Neural cell (in vitro differentiated cells): ENCODE measurements around the gene MLLT3. TPM values are rescaled to one million over a fixed set of nuclear protein-coding genes. Genes with fewer than 3 reads are reported as not detected.

Source experiments
- H2AFZ ChIP-seq: fragments of 200-600, 300-800 bp; sonication (generic), shearing (Covaris generic); 2 replicates; pipeline ENCODE4 v1.6.0; 2014; ENCODE audit warnings: low read depth, mild to moderate bottlenecking, antibody characterized with exemption, low read length, moderate library complexity
- H3F3A ChIP-seq: fragments of 200-600 bp; shearing (Covaris generic); 2 replicates; pipeline ENCODE4 v1.6.1; 2016; ENCODE audit warnings: mild to moderate bottlenecking, moderate library complexity, mixed read lengths, antibody characterized with exemption, low read length; ENCODE audit not compliant: insufficient read depth, poor library complexity, severe bottlenecking
- H3K27ac ChIP-seq: fragments of 200-600, 300-800 bp; sonication (generic), shearing (Covaris generic); 2 replicates; pipeline ENCODE4 v1.5.1; 2014; ENCODE audit warnings: mild to moderate bottlenecking, low read length, moderate library complexity
- H3K27me3 ChIP-seq: fragments of 300-800, 200-600 bp; sonication (generic), shearing (Covaris generic); 2 replicates; pipeline ENCODE4 v1.6.0; 2014; ENCODE audit warnings: mild to moderate bottlenecking, low read depth, low read length, moderate library complexity; ENCODE audit not compliant: insufficient read depth
- H3K36me3 ChIP-seq: fragments of 300-800, 200-600 bp; sonication (generic), shearing (Covaris generic); 2 replicates; pipeline ENCODE4 v1.5.1; 2014; ENCODE audit warnings: mild to moderate bottlenecking, antibody characterized with exemption, low read length, moderate library complexity; ENCODE audit not compliant: insufficient read depth
- H3K4me2 ChIP-seq: fragments of 300-800, 200-600 bp; sonication (generic), shearing (Covaris generic); 2 replicates; pipeline ENCODE4 v1.6.0; 2014; ENCODE audit warnings: mild to moderate bottlenecking, low read length
- H3K4me3 ChIP-seq: fragments of 300-800, 200-600 bp; sonication (generic), shearing (Covaris generic); 2 replicates; pipeline ENCODE4 v1.5.1; 2014; ENCODE audit warnings: mild to moderate bottlenecking, low read length, moderate library complexity
- H3K79me2 ChIP-seq: fragments of 200-600 bp; shearing (Covaris generic); replicated peaks from 2 replicates; pipeline ENCODE4 v1.6.0; 2014; ENCODE audit warnings: mild to moderate bottlenecking, low read length, moderate library complexity; ENCODE audit not compliant: insufficient read depth
- H3K9ac ChIP-seq: fragments of 300-800, 200-600 bp; sonication (generic), shearing (Covaris generic); 2 replicates; pipeline ENCODE4 v1.6.1; 2016; ENCODE audit warnings: mild to moderate bottlenecking, low read length, mixed read lengths
- H3K9me2 ChIP-seq: fragments of 200-600 bp; shearing (Covaris generic); 2 replicates; pipeline ENCODE4 v1.6.1; 2016; ENCODE audit warnings: mild to moderate bottlenecking, low read length, mixed read lengths; ENCODE audit not compliant: insufficient read depth
- H3K9me3 ChIP-seq: fragments of 200-600, 300-800 bp; sonication (generic), shearing (Covaris generic); 2 replicates; pipeline ENCODE4 v1.6.1; 2016; ENCODE audit warnings: mild to moderate bottlenecking, mixed run types, low read length, moderate library complexity, mixed read lengths
- H4K20me1 ChIP-seq: fragments of 200-600 bp; shearing (Covaris generic); 2 replicates; pipeline ENCODE4 v1.6.1; 2016; ENCODE audit warnings: mild to moderate bottlenecking, mixed run types; ENCODE audit not compliant: insufficient read depth
- CTCF ChIP-seq: fragments of 450-650 bp; IDR thresholded peaks from 2 replicates; pipeline ENCODE4 v1.5.1; 2014; ENCODE audit warnings: antibody characterized with exemption, mild to moderate bottlenecking, moderate library complexity; ENCODE audit not compliant: poor library complexity, severe bottlenecking
- EP300 ChIP-seq: fragments of 450-650 bp; conservative IDR thresholded peaks from 2 replicates; pipeline ENCODE4 v1.6.1; 2014; ENCODE audit warnings: antibody characterized with exemption, mild to moderate bottlenecking, moderate library complexity; ENCODE audit not compliant: poor library complexity, severe bottlenecking
- EZH2 ChIP-seq: fragments of 200-600, 300-800 bp; shearing (Covaris generic), sonication (generic); IDR thresholded peaks from 2 replicates; pipeline ENCODE4 v1.6.1; 2014; ENCODE audit warnings: antibody characterized with exemption, low read length, borderline replicate concordance, mild to moderate bottlenecking; ENCODE audit not compliant: insufficient read depth, poor library complexity, severe bottlenecking
- MXI1 ChIP-seq: fragments of 450-650 bp; conservative IDR thresholded peaks from 2 replicates; pipeline ENCODE4 v1.6.1; 2014; ENCODE audit warnings: antibody characterized with exemption, mild to moderate bottlenecking; ENCODE audit not compliant: poor library complexity, severe bottlenecking
- POLR2AphosphoS5 ChIP-seq: IDR thresholded peaks from 2 replicates; pipeline ENCODE4 v1.6.1; 2012
- RAD21 ChIP-seq: fragments of 450-650 bp; conservative IDR thresholded peaks from 2 replicates; pipeline ENCODE4 v1.6.1; 2014; ENCODE audit warnings: antibody characterized with exemption, mild to moderate bottlenecking, moderate library complexity
- SMC3 ChIP-seq: fragments of 450-650 bp; conservative IDR thresholded peaks from 2 replicates; pipeline ENCODE4 v1.6.1; 2014; ENCODE audit warnings: antibody characterized with exemption, mild to moderate bottlenecking, moderate library complexity; ENCODE audit not compliant: poor library complexity
- TAF1 ChIP-seq: IDR thresholded peaks from 2 replicates; pipeline ENCODE4 v1.6.1; 2012; ENCODE audit warnings: low read depth
- polyA plus RNA-seq: library from polyadenylated mRNA; depleted of rRNA; stranded (reverse); fragments of >200 nt; gene quantifications from 2 replicates; pipeline ENCODE4 v1.2.3, GENCODE V29; 2014
- TF ChIP-seq, protein P1 (sequence below): IDR thresholded peaks from 2 replicates; pipeline ENCODE4 v1.6.1; 2012; ENCODE audit warnings: borderline replicate concordance

The MLLT3 gene
- polyA plus RNA-seq, 1 donor from 2014 or later: 61.5 TPM

DNA sequence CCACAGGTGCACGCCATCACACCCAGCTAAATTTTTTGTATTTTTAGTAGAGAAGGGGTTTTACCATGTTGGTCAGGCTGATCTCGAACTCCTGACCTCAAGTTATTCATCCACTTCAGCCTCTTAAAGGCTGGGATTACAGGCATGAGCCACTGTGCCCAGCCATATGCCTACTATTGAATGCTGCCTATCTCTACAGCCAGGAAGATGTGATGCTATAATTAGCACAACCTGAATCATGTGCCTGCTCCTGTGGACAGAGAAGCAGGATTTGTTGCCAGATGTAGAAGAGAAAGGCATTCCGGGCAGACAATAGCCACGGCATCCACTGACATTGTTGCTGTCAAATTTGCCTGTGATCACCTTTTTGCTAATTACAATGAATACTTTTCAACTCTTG lies 24.4 kb upstream of the MLLT3 start:
- no peak overlapping the region for H3K4me3 ChIP-seq
- TF ChIP-seq RAD21 (no peak), MXI1 (no peak)
- TF ChIP-seq, protein P1, sequence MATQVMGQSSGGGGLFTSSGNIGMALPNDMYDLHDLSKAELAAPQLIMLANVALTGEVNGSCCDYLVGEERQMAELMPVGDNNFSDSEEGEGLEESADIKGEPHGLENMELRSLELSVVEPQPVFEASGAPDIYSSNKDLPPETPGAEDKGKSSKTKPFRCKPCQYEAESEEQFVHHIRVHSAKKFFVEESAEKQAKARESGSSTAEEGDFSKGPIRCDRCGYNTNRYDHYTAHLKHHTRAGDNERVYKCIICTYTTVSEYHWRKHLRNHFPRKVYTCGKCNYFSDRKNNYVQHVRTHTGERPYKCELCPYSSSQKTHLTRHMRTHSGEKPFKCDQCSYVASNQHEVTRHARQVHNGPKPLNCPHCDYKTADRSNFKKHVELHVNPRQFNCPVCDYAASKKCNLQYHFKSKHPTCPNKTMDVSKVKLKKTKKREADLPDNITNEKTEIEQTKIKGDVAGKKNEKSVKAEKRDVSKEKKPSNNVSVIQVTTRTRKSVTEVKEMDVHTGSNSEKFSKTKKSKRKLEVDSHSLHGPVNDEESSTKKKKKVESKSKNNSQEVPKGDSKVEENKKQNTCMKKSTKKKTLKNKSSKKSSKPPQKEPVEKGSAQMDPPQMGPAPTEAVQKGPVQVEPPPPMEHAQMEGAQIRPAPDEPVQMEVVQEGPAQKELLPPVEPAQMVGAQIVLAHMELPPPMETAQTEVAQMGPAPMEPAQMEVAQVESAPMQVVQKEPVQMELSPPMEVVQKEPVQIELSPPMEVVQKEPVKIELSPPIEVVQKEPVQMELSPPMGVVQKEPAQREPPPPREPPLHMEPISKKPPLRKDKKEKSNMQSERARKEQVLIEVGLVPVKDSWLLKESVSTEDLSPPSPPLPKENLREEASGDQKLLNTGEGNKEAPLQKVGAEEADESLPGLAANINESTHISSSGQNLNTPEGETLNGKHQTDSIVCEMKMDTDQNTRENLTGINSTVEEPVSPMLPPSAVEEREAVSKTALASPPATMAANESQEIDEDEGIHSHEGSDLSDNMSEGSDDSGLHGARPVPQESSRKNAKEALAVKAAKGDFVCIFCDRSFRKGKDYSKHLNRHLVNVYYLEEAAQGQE: no peak
- H4K20me1 ChIP-seq: no peaks in the 10 kb centered on the region
- H3F3A ChIP-seq: no peaks in the 10 kb centered on the region
- no peak overlapping the region for H3K9ac ChIP-seq
- no peaks in the 10 kb centered on the region for H3K27me3 ChIP-seq
- no peak overlapping the region for H3K4me2 ChIP-seq
- no peaks in the 10 kb centered on the region for H3K79me2 ChIP-seq
- no peaks in the 10 kb centered on the region for H3K9me3 ChIP-seq
- H2AFZ ChIP-seq: no peak overlapping the region
- no peak overlapping the region for H3K27ac ChIP-seq
- no peaks in the 10 kb centered on the region for H3K9me2 ChIP-seq
- H3K36me3 ChIP-seq: no peaks in the 10 kb centered on the region

DNA sequence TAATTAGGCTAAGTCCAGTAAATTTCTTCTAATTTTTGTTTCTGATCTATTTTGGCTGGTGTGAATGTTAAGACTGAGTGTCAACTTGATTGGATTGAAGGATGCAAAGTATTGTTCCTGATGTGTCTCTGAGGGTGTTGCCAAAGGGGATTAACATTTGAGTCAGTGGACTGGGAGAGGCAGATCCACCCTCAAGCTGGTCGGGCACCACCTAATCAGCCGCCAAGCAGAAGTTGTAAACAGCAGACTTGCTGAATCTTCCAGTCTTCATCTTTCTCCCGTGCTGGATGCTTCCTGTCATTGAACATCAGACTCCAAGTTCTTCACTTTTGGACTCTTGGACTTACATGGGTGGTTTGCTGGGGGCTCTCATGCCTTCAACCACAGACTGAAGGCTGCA lies 21.4 kb upstream of the MLLT3 start:
- no peaks in the 10 kb centered on the region for H3K9me2 ChIP-seq
- H4K20me1 ChIP-seq: no peaks in the 10 kb centered on the region
- TF ChIP-seq SMC3 (no peak), CTCF (no peak), EP300 (no peak), POLR2AphosphoS5 (no peak), RAD21 (no peak), EZH2 (no peak), TAF1 (no peak), MXI1 (no peak)
- TF ChIP-seq, protein P1: no peak
- H3K4me2 ChIP-seq: no peak overlapping the region
- no peaks in the 10 kb centered on the region for H3K27me3 ChIP-seq
- no peaks in the 10 kb centered on the region for H3K36me3 ChIP-seq
- no peak overlapping the region for H3K27ac ChIP-seq
- H3K4me3 ChIP-seq: no peak overlapping the region
- H3K9ac ChIP-seq: no peak overlapping the region
- H3F3A ChIP-seq: no peaks in the 10 kb centered on the region
- H3K9me3 ChIP-seq: no peaks in the 10 kb centered on the region
- H2AFZ ChIP-seq: no peak overlapping the region
- H3K79me2 ChIP-seq: no peaks in the 10 kb centered on the region
